BLaER1 treated with 17β-estradiol and CSF1 and Interleukin-3, amounts not matched to agents 10 nM and 100 nM (cell line): Measurements from ENCODE around the gene AGFG1.
"Not testable (repeated sequence)": the region's sequence is repeated elsewhere in the genome, so short reads cannot be mapped to it uniquely, and the experiment has no call there.

Source experiments
- H3K27ac ChIP-seq, 11 experiments: shearing (Covaris generic); formaldehyde crosslinking; 2 replicates each; pipeline ENCODE4 v1.8.1; 2022
- H3K27me3 ChIP-seq, 11 experiments: shearing (Covaris generic); formaldehyde crosslinking; 2 replicates each; pipeline ENCODE4 v1.8.1; 2022
- H3K36me3 ChIP-seq, 11 experiments: shearing (Covaris generic); formaldehyde crosslinking; 2 replicates each; pipeline ENCODE4 v1.8.1; 2022
- H3K4me1 ChIP-seq, 10 experiments: shearing (Covaris generic); formaldehyde crosslinking; 2 replicates each; pipeline ENCODE4 v1.8.1; 2022
- H3K4me2 ChIP-seq, 11 experiments: shearing (Covaris generic); formaldehyde crosslinking; 2 replicates each; pipeline ENCODE4 v1.8.1; 2022
- H3K4me3 ChIP-seq, 10 experiments: shearing (Covaris generic); formaldehyde crosslinking; 2 replicates each; pipeline ENCODE4 v1.8.1; 2022
- H3K9ac ChIP-seq, 11 experiments: shearing (Covaris generic); formaldehyde crosslinking; 2 replicates each; pipeline ENCODE4 v1.8.1; 2022
- H3K9me3 ChIP-seq, 11 experiments: shearing (Covaris generic); formaldehyde crosslinking; replicated peaks in 1 of 11; 2 replicates each; pipeline ENCODE4 v1.8.1; 2022
- H4K20me1 ChIP-seq, 11 experiments: shearing (Covaris generic); formaldehyde crosslinking; 2 replicates each; pipeline ENCODE4 v1.8.1; 2022
- Cebpa-rat ChIP-seq, 11 experiments: shearing (Covaris generic); IDR thresholded peaks; 2 replicates each; pipeline ENCODE4 v1.8.1; 2022

The AGFG1 gene

DNA sequence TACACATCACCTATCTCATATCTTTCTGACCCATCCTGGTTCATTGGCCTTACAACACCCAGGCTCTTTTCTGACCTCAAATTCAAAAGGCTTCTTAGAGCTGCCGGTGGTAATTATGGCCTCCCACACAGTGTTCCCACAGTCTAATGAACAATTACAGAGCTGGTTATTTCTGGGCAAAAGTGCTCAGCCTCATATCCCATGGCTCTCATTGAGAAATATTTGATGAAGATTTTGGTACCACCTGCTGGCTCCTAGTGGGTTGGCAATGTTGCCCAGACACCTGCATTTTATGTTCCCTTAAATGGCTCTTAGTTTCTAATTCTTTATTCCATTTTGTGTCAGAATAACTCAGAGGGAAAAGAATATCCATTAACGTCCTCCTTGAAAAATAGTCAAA is 106.7 kb downstream of the AGFG1 start:
- no peaks in the 10 kb centered on the region for H3K27me3 ChIP-seq
- H3K36me3 ChIP-seq = peaks cover 0 to 19% (median 0%) of the 10 kb centered on the region in 11 experiments; a peak in 5 of 22 replicates
- H3K4me2 ChIP-seq = no peak overlapping the region
- H3K9ac ChIP-seq = no peak overlapping the region
- H3K9me3 ChIP-seq = peaks cover 16 to 24% (median 19%) of the 10 kb centered on the region in 11 experiments
- H3K27ac ChIP-seq = no peak overlapping the region
- no peak overlapping the region for H3K4me3 ChIP-seq
- TF ChIP-seq Cebpa-rat (IDR thresholded peaks at IDR 0.05) = no peak
- peaks cover 0 to 4% (median 0%) of the 10 kb centered on the region in 11 experiments; a peak in 1 of 22 replicates for H4K20me1 ChIP-seq
- H3K4me1 ChIP-seq = no peaks in the 10 kb centered on the region

DNA sequence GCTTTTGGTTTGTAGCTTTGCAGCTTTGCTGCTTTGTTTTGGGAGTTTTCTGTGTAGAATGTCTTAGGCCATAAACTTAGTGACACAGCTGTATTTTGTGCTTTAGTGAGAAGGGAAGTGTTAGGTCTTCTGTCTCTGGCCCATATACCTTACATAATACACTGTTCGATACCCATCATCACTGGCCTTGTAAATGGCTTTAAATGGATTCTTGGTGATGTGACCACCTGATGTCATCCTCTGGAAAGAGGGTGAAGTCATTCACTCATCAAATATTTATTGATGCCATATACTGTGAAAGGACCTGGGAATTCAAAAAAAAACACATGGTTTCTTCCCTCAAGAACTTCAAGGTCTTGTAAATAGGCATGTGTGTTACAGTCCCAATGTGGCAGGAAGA is 107.8 kb downstream of the AGFG1 start:
- peaks cover 16 to 25% (median 22%) of the 10 kb centered on the region in 11 experiments for H3K9me3 ChIP-seq

DNA sequence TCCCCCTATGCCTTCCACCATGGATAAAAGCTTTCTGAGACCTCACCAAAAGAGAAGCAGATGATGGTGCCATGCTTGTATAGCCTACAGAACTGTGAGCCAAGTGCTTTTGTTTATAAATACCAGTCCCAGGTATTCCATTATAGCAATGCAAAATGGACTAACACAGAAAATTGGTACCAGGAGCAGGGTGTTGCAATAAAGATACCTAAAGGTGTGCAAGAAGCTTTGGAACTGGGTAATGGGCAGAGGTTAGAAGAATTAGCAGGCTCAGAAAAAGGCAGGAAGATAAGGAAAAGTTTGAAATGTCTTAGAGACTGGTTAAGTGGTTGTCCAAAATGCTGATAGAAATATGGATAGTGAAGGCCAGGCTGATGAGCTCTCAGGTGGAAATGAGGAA is 110.4 kb downstream of the AGFG1 start:
- H3K4me1 ChIP-seq = no peaks in the 10 kb centered on the region; a peak in 1 of 20 replicates
- no peaks in the 10 kb centered on the region for H3K27me3 ChIP-seq
- H3K9ac ChIP-seq = no peak overlapping the region
- peaks cover 16 to 25% (median 22%) of the 10 kb centered on the region in 11 experiments for H3K9me3 ChIP-seq
- no peak overlapping the region for H3K4me2 ChIP-seq
- TF ChIP-seq Cebpa-rat (IDR thresholded peaks at IDR 0.05) = no peak
- H3K27ac ChIP-seq = no peak overlapping the region
- H4K20me1 ChIP-seq = no peaks in the 10 kb centered on the region
- H3K36me3 ChIP-seq = peaks cover 0 to 41% (median 0%) of the 10 kb centered on the region in 11 experiments; a peak in 5 of 22 replicates
- H3K4me3 ChIP-seq = no peak overlapping the region

More for the DNA sequence above, 107.8 kb downstream of the AGFG1 start:
- peaks cover 0 to 19% (median 0%) of the 10 kb centered on the region in 11 experiments; a peak in 5 of 22 replicates for H3K36me3 ChIP-seq
- no peaks in the 10 kb centered on the region for H4K20me1 ChIP-seq
- no peak overlapping the region for H3K4me3 ChIP-seq
- no peak overlapping the region for H3K9ac ChIP-seq
- no peaks in the 10 kb centered on the region for H3K27me3 ChIP-seq
- no peak for TF ChIP-seq Cebpa-rat (IDR thresholded peaks at IDR 0.05)
- no peaks in the 10 kb centered on the region for H3K4me1 ChIP-seq
- H3K4me2 ChIP-seq = no peak overlapping the region
- H3K27ac ChIP-seq = no peak overlapping the region

DNA sequence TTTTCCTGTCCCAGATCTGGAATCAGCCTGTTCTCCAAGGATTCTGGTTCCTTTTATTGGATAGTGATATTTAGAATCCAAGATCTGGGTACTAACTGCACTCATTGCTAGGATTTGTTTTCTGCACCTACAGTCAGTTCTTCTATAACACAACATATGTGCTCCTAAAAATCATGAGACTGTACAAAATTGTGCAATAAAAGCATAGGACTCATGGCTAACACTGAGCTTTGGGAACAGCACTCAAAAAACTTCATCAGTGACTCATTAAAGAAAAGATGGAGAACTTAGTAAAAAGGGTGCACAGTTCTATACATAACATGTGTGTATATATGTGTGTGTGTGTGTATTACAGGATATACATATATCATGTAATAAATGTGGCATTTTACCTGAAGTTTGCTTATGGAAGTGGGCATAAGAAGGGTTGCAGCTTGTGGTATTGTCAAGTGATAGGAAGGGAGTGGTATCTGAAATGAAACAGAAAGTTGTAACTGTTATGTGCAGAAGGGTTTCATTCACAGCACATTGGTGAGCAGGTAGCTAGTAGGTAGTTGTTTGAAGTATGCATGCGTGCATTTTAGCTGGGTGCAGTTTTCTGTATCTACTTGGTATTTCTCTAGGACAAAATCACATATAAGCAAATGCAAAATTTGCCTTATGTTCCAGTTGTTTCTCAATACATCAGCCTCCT is 120.9 kb downstream of the AGFG1 start:
- H3K9me3 ChIP-seq = peaks cover 0 to 15% (median 8%) of the 10 kb centered on the region in 11 experiments; a peak in 8 of 22 replicates
- no peak overlapping the region for H3K27ac ChIP-seq
- H3K9ac ChIP-seq = no peak overlapping the region
- no peaks in the 10 kb centered on the region for H4K20me1 ChIP-seq
- no peaks in the 10 kb centered on the region for H3K4me1 ChIP-seq
- H3K4me2 ChIP-seq = no peak overlapping the region
- no peak for TF ChIP-seq Cebpa-rat (IDR thresholded peaks at IDR 0.05)
- peaks cover 0 to 20% (median 0%) of the 10 kb centered on the region in 11 experiments; a peak in 3 of 22 replicates for H3K36me3 ChIP-seq
- no peak overlapping the region for H3K4me3 ChIP-seq
- H3K27me3 ChIP-seq = no peaks in the 10 kb centered on the region

DNA sequence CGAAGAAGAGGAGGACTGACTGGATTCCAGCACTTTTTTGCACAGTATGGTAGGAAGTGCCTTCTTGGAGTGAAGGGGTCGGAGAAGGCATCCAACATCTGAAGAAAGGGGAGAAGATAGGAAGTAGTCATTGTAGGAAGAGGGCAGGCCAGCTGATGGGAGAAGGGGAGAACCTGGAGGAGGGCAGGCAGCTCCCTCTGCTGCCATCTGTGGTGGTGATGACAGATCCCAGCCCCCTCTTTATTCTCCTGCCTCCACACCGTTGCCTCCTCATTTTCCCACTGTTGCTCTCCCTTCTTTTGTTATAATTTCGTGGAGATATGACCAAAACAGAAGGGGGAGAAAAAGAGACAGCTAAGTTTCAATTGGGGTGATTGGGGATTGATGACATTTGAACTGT is 123.8 kb downstream of the AGFG1 start:
- Histone ChIP-seq H3K36me3 (no peaks in the 10 kb centered on the region), H3K4me2 (no peak overlapping the region), H4K20me1 (no peaks in the 10 kb centered on the region), H3K9me3 (no peaks in the 10 kb centered on the region), H3K9ac (no peak overlapping the region), H3K27me3 (no peaks in the 10 kb centered on the region), H3K4me1 (no peaks in the 10 kb centered on the region; a peak in 1 of 20 replicates), H3K4me3 (no peak overlapping the region), H3K27ac (no peak overlapping the region)
- no peak for TF ChIP-seq Cebpa-rat (IDR thresholded peaks at IDR 0.05)

DNA sequence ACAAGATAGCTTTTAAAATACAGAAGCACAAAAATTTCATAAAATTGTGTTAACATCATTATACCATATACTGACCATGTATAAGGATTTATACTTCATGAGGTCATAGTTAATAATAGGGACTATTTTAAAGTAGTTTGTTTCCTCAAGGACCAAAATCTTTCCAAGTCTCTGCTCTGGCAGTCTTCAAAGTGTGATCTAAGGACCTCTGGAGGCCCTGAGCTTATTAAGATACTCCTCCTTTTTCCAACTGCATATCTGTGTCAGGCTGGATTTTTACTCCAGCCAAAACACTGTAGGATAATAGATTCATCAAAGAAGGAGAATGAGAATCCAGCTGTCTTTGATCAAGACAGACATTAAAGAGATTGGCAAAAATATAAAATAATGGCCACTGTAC is 125.1 kb downstream of the AGFG1 start:
- H3K4me3 ChIP-seq = no peak overlapping the region
- H4K20me1 ChIP-seq = no peaks in the 10 kb centered on the region
- H3K9me3 ChIP-seq = no peaks in the 10 kb centered on the region
- H3K9ac ChIP-seq = no peak overlapping the region
- no peak overlapping the region for H3K27ac ChIP-seq
- no peaks in the 10 kb centered on the region for H3K27me3 ChIP-seq
- TF ChIP-seq Cebpa-rat (IDR thresholded peaks at IDR 0.05) = no peak
- H3K4me2 ChIP-seq = no peak overlapping the region
- no peaks in the 10 kb centered on the region for H3K36me3 ChIP-seq
- H3K4me1 ChIP-seq = no peaks in the 10 kb centered on the region; a peak in 1 of 20 replicates

DNA sequence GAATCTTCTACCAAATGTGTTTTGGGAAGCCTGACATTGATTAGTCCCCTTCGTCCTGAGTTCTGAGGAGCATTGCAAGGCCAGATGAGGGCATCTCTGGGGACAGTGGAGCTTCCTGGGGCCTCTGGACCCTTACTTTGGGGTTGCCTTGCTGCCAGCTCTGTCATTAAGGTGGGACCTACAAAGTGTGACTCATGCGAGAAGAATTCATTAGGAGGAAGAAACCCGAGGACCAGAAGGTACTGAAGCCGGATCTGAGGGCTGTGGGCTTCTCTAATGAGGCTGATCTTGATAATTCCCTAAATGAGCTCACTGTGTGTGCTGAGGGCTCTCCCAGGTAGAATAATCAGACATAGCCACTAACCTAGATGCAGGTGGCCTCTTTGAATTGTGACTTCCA is 126.0 kb downstream of the AGFG1 start:
- H3K36me3 ChIP-seq = no peaks in the 10 kb centered on the region
- H3K4me1 ChIP-seq = no peaks in the 10 kb centered on the region; a peak in 1 of 20 replicates
- no peak overlapping the region for H3K9ac ChIP-seq
- no peak for TF ChIP-seq Cebpa-rat (IDR thresholded peaks at IDR 0.05)
- H3K27me3 ChIP-seq = no peaks in the 10 kb centered on the region
- no peak overlapping the region for H3K27ac ChIP-seq
- H3K4me3 ChIP-seq = no peak overlapping the region
- H3K4me2 ChIP-seq = 0 out of 22 replicates have a peak overlapping the region, but pooled peaks of 1 of the 11 experiments have one; percentile 1
- no peaks in the 10 kb centered on the region for H4K20me1 ChIP-seq
- H3K9me3 ChIP-seq = no peaks in the 10 kb centered on the region

DNA sequence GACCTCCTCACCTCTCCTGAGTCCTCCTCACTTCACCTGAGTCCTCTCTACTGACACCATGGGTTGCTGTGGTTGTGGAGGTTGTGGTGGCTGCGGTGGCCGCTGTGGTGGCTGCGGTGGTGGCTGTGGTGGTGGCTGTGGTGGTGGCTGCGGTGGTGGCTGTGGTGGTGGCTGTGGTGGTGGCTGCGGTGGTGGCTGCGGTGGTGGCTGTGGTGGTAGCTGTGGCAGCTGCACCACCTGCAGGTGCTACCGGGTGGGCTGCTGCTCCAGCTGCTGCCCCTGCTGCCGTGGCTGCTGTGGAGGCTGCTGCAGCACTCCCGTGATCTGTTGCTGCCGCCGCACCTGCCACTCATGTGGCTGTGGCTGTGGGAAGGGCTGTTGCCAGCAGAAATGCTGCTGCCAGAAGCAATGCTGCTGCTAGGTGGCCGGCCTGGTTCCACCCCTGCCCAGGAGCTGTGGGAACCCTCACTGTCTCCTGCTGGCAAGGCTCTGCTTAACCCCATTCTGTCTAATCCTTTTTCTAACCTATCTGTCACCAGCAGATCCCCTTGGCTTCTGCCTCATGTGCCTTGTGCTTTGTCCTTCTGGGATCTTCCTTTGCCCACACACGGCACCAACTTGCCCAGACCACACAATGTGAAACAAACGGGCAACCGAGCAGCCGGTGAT is 127.0 kb downstream of the AGFG1 start, which contains the start of gene SCYGR2:
SCYGR2 (plus strand) TSS at position 59 of the 669 bp plus-strand sequence; CDS start at position 59, 0 bp downstream.
- H3K9ac ChIP-seq, H3K27me3 ChIP-seq, H3K4me3 ChIP-seq, H3K36me3 ChIP-seq, H4K20me1 ChIP-seq, H3K27ac ChIP-seq, H3K9me3 ChIP-seq, H3K4me1 ChIP-seq: not testable (repeated sequence)
- 0 out of 22 replicates have a peak within 1 kb of the TSS, but pooled peaks of 1 of the 11 experiments have one; percentile 1 for H3K4me2 ChIP-seq

DNA sequence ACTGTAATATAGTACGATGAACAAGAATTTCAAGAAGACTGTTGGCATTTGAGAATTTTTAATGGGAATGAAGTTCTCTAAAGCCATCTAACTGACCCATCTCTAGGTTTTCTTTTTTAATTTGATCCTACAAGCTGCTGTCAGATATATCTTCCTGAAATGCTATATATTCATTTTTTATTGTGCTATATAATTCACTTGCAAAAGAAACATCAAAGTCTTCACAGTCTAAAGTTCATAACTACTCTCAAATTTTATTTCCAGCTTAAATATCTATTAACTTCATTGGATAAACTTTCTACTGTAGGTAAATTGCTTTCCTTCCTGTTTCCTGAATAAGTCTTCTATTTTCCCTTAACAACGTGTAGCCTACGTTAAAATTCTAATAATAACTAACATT is 130.4 kb downstream of the AGFG1 start:
- Histone ChIP-seq H3K9ac (no peak overlapping the region), H3K4me1 (peaks cover 0 to 4% (median 0%) of the 10 kb centered on the region in 10 experiments; a peak in 5 of 20 replicates), H3K27me3 (no peaks in the 10 kb centered on the region), H3K4me2 (no peak overlapping the region), H3K36me3 (no peaks in the 10 kb centered on the region), H3K27ac (no peak overlapping the region), H3K9me3 (no peaks in the 10 kb centered on the region), H3K4me3 (no peak overlapping the region), H4K20me1 (no peaks in the 10 kb centered on the region)
- TF ChIP-seq Cebpa-rat (IDR thresholded peaks at IDR 0.05) = no peak
